H1 (cell line): ENCODE results near the gene ZNF367.

Experiments
- EZH2 ChIP-seq: fragments of 200-600 bp; sonication (generic); IDR thresholded peaks from 2 replicates; pipeline ENCODE4 v1.7.1; 2012; ENCODE audit warnings: low read depth, mild to moderate bottlenecking, moderate library complexity, low read length, inconsistent platforms; ENCODE audit not compliant: severe bottlenecking
- JUN ChIP-seq: IDR thresholded peaks from 2 replicates; pipeline ENCODE4 v1.6.1; 2011; ENCODE audit warnings: low read depth, mild to moderate bottlenecking, improper control_type of control experiment, low read length
- TF ChIP-seq, protein P1 (sequence below), 3 experiments: IDR thresholded peaks; 1 replicate in 2 of 3; 2 replicates in 1 of 3; pipeline versions ENCODE4 v1.5.1 to v1.6.1; 2011; ENCODE audit warnings: low read length in 3 of 3, mild to moderate bottlenecking in 3 of 3, inconsistent platforms in 2 of 3, low read depth in 1 of 3, moderate library complexity in 1 of 3; ENCODE audit not compliant: insufficient read depth in 1 of 3; ENCODE audit errors: control extremely low read depth in 1 of 3

DNA sequence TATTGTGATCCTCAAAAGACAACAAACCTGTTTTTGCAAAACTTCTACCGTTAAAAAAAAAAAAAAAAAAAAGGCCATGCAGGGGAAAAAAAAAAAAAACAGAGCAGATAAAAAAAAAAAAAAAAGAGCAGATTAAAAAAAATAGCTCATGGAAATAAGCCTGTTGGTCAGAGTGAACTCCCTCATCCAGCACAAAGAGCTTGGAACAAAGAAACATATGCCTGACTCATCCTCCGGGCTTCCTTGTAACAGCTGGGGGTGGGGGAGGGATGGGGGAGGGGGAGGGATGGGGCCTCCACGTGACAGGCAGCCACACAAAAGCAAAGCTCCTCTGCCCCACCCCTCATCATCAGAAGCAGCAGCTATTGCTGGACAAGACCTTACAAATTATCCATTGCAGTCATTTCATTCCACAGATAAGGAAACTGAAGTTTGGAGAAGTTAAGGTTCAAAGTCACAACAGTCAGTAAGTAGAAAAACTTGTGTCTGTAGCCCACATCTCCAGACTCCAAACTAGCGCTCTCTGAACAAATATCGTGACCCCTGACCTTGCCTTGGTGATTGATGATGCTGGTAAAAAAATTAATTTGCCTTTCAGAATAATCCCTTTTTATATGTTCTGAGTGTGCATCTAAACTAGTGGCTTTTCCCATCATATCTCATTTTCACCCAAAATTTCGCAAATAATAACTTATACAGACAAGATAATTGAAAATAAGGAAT, 73.6 kb downstream of the ZNF367 start:
- TF ChIP-seq, protein P1, sequence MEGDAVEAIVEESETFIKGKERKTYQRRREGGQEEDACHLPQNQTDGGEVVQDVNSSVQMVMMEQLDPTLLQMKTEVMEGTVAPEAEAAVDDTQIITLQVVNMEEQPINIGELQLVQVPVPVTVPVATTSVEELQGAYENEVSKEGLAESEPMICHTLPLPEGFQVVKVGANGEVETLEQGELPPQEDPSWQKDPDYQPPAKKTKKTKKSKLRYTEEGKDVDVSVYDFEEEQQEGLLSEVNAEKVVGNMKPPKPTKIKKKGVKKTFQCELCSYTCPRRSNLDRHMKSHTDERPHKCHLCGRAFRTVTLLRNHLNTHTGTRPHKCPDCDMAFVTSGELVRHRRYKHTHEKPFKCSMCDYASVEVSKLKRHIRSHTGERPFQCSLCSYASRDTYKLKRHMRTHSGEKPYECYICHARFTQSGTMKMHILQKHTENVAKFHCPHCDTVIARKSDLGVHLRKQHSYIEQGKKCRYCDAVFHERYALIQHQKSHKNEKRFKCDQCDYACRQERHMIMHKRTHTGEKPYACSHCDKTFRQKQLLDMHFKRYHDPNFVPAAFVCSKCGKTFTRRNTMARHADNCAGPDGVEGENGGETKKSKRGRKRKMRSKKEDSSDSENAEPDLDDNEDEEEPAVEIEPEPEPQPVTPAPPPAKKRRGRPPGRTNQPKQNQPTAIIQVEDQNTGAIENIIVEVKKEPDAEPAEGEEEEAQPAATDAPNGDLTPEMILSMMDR (IDR thresholded peaks at IDR 0.05; ENCODE audit: control extremely low read depth in 1 of 3, insufficient read depth in 1 of 3, low read depth in 1 of 3, low read length in 3 of 3) = no peak
- no peak for TF ChIP-seq JUN
- no peak for TF ChIP-seq EZH2
